ENCODE measurements around the gene UTP4. TPM values are rescaled to one million over a fixed set of nuclear protein-coding genes. Genes with fewer than 3 reads are reported as not detected.

UTP4 gene
- total RNA-seq, 2 experiments from 2014 or later, result 62.6 to 69.8 TPM

DNA sequence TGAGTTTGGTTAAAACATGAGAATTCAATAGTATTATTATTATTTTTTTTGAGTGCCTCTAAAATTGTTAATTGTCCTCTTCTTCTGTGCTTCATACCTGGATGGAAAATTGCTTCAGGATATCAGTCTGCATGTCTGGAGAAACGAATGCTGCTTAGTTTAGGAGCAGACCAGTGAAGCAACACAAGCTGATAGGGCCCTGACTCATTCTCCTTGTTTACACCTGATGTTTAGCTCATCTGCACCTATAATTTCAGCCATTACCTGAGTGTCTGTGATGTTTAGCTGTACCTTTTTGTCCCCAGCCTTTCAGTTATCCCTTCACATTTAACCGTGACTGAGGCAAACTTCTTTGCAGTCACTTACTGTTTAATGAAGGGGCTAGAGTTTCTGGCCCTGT, 69.3 kb downstream of the UTP4 start:
- Mint-ChIP-seq H3K27ac (no peak overlapping the region), H3K4me1 (ENCODE audit: low read depth) (peaks cover 16% of the 10 kb centered on the region), H3K27me3 (ENCODE audit: low read depth) (no peaks in the 10 kb centered on the region), H3K36me3 (ENCODE audit: low read depth) (no peaks in the 10 kb centered on the region), H3K9me3 (no peaks in the 10 kb centered on the region), H3K4me3 (no peak overlapping the region)
- intact Hi-C loops (cut with micrococcal nuclease), result loop anchor here (10.0 kb wide), 1 partner anchor 73 kb away; no protein-coding TSS in a partner anchor
- no peak for DNase-seq
- CTCF ChIA-PET, result interaction anchor here (0.6 kb wide), 1 partner anchor 344 kb away, joined by 3 read pairs; no protein-coding TSS in a partner anchor

GRCh38 chr16:69204172-69204571, 71.7 kb downstream of the UTP4 start:
- Mint-ChIP-seq H3K27ac (no peak overlapping the region), H3K36me3 (ENCODE audit: low read depth) (no peaks in the 10 kb centered on the region), H3K9me3 (no peaks in the 10 kb centered on the region), H3K4me3 (no peak overlapping the region), H3K27me3 (ENCODE audit: low read depth) (no peaks in the 10 kb centered on the region), H3K4me1 (ENCODE audit: low read depth) (peaks cover 16% of the 10 kb centered on the region)
- no peak for DNase-seq
- intact Hi-C loops (cut with micrococcal nuclease), result loop anchor here (1.0 to 10.0 kb wide), 3 partner anchors 13 to 71 kb away; no protein-coding TSS in a partner anchor
- CTCF ChIA-PET, result no interaction called here

GRCh38 chr16:69209735-69210134, 77.3 kb downstream of the UTP4 start:
- H3K36me3 Mint-ChIP-seq (ENCODE audit: low read depth), result no peaks in the 10 kb centered on the region

GRCh38 chr16:69217433-69217832, 85.0 kb downstream of the UTP4 start:
- Mint-ChIP-seq H3K4me1 (ENCODE audit: low read depth) (peaks cover 7% of the 10 kb centered on the region), H3K9me3 (no peaks in the 10 kb centered on the region), H3K27me3 (ENCODE audit: low read depth) (no peaks in the 10 kb centered on the region), H3K36me3 (ENCODE audit: low read depth) (no peaks in the 10 kb centered on the region), H3K4me3 (no peak overlapping the region), H3K27ac (no peak overlapping the region)
- CTCF ChIA-PET, result interaction anchor here (1.0 kb wide), 1 partner anchor 9 kb away, joined by 3 read pairs; no protein-coding TSS in a partner anchor
- intact Hi-C loops (cut with micrococcal nuclease), result loop anchor here (1.0 to 5.0 kb wide), 3 partner anchors 13 to 45 kb away; partner anchors contain the start of gene SNTB2
- no peak for DNase-seq

More at GRCh38 chr16:69209735-69210134, 77.3 kb downstream of the UTP4 start:
- DNase-seq, result no peak
- no peaks in the 10 kb centered on the region for H3K9me3 Mint-ChIP-seq
- H3K27ac Mint-ChIP-seq, result no peak overlapping the region
- H3K4me1 Mint-ChIP-seq (ENCODE audit: low read depth), result peaks cover 7% of the 10 kb centered on the region
- H3K27me3 Mint-ChIP-seq (ENCODE audit: low read depth), result no peaks in the 10 kb centered on the region
- intact Hi-C loops (cut with micrococcal nuclease), result loop anchor here (10.0 kb wide), 1 partner anchor 65 kb away; no protein-coding TSS in a partner anchor
- CTCF ChIA-PET, result interaction anchor here (1.2 kb wide), 1 partner anchor 59 kb away, joined by 3 read pairs; no protein-coding TSS in a partner anchor
- H3K4me3 Mint-ChIP-seq, result no peak overlapping the region

Other genes starting within 250 kb of the UTP4 start
- under 1 TPM; 0.20 to 0.31 TPM for gene HAS3, start 27.0 kb upstream of the UTP4 start, total RNA-seq
- gene CHTF8, start 61 bp upstream of the UTP4 start, total RNA-seq, result 100 to 1,000 TPM; 114 to 117 TPM
- gene SNTB2, start 54.5 kb downstream of the UTP4 start, total RNA-seq, result 1 to 10 TPM; 7.3 to 7.8 TPM
- 10 to 100 TPM; 34.3 to 35.8 TPM for gene VPS4A, start 178.7 kb downstream of the UTP4 start, total RNA-seq
- 10 to 100 TPM; 12.3 to 13.9 TPM for gene PDF, start 197.9 kb downstream of the UTP4 start, total RNA-seq
- 10 to 100 TPM; 21.0 to 22.6 TPM for gene COG8, start 206.9 kb downstream of the UTP4 start, total RNA-seq
- 10 to 100 TPM; 35.3 to 36.8 TPM for gene NIP7, start 207.1 kb downstream of the UTP4 start, total RNA-seq
- gene TMED6, start 219.1 kb downstream of the UTP4 start, total RNA-seq, result under 1 TPM; 0.86 to 0.88 TPM

Measured in activated naive CD4-positive, alpha-beta T cell treated with anti-CD3 and anti-CD28 coated beads for 36 hours (primary cell).